OCI-LY7 (cell line): ENCODE results near the gene SKP1. TPM values are rescaled to one million over a fixed set of nuclear protein-coding genes. Genes with fewer than 3 reads are reported as not detected.

Experiments
- BruUV-seq: library from RNA; stranded (reverse); fragments of 400-500 nt; replicated peaks from 2 replicates; lab custom pipeline; 2021; lab: Mats Ljungman, UMichigan
- CTCF ChIA-PET: fragments of 300-600 bp; sonication (Branson Sonifier 250); formaldehyde crosslinking; loops from one replicate; lab custom pipeline; 2022; ENCODE audit warnings: antibody characterized with exemption; ENCODE audit not compliant: unreplicated experiment; lab: Charles Lee
- POLR2A ChIA-PET: fragments of 300-600 bp; sonication (Branson Sonifier 250); formaldehyde crosslinking; loops from one replicate; lab custom pipeline; 2022; ENCODE audit warnings: antibody characterized with exemption; lab: Charles Lee
- DNase-seq: peaks from one replicate; pipeline ENCODE4 v3.0.0-alpha.2; 2015; ENCODE audit warnings: low spot score
- H2AFZ ChIP-seq: fragments of 200-600 bp; sonication (generic), shearing (Covaris generic); 2 replicates; pipeline ENCODE4 v1.6.1; 2014; ENCODE audit warnings: mild to moderate bottlenecking, antibody characterized with exemption, low read length, moderate library complexity
- H3K27ac ChIP-seq: fragments of 200-600 bp; sonication (generic); 2 replicates; pipeline ENCODE4 v1.5.1; 2014; ENCODE audit warnings: mixed run types, low read depth, mild to moderate bottlenecking, moderate library complexity, low read length, inconsistent platforms; ENCODE audit not compliant: poor library complexity, severe bottlenecking
- H3K36me3 ChIP-seq: fragments of 200-600 bp; sonication (generic); 2 replicates; pipeline ENCODE4 v1.6.1; 2014; ENCODE audit warnings: mild to moderate bottlenecking, antibody characterized with exemption, low read length, moderate library complexity, mixed read lengths; ENCODE audit not compliant: insufficient read depth
- H3K4me1 ChIP-seq: fragments of 200-600 bp; sonication (generic); 2 replicates; pipeline ENCODE4 v1.5.1; 2014; ENCODE audit warnings: mild to moderate bottlenecking, low read length; ENCODE audit not compliant: insufficient read depth, poor library complexity, severe bottlenecking
- H3K4me2 ChIP-seq: fragments of 200-600 bp; sonication (generic); 2 replicates; pipeline ENCODE4 v1.6.1; 2014; ENCODE audit warnings: mild to moderate bottlenecking, low read length
- H3K4me3 ChIP-seq: fragments of 200-600 bp; sonication (generic); 2 replicates; pipeline ENCODE4 v1.5.1; 2014; ENCODE audit warnings: mild to moderate bottlenecking, low read depth, low read length; ENCODE audit not compliant: poor library complexity, severe bottlenecking
- H3K79me2 ChIP-seq: fragments of 200-600 bp; sonication (generic); 2 replicates; pipeline ENCODE4 v1.6.1; 2016; ENCODE audit warnings: low read depth, mild to moderate bottlenecking, low read length, moderate library complexity, mixed read lengths; ENCODE audit not compliant: insufficient read depth
- H3K9me2 ChIP-seq: fragments of 200-600 bp; sonication (generic); 2 replicates; pipeline ENCODE4 v1.6.1; 2016; ENCODE audit warnings: mild to moderate bottlenecking, low read length, mixed read lengths; ENCODE audit not compliant: insufficient read depth
- H3K9me3 ChIP-seq: fragments of 200-600 bp; sonication (generic); 2 replicates; pipeline ENCODE4 v1.6.1; 2014; ENCODE audit warnings: mild to moderate bottlenecking, mixed run types, low read length, mixed read lengths
- H4K20me1 ChIP-seq: fragments of 200-600 bp; sonication (generic); 2 replicates; pipeline ENCODE4 v1.6.1; 2014; ENCODE audit warnings: mild to moderate bottlenecking, antibody characterized with exemption, low read length, moderate library complexity, mixed read lengths; ENCODE audit not compliant: insufficient read depth
- CTCF ChIP-seq: fragments of 200-600 bp; sonication (generic); conservative IDR thresholded peaks from 2 replicates; pipeline ENCODE4 v1.5.1; 2014; ENCODE audit warnings: mild to moderate bottlenecking, antibody characterized with exemption, low read length, moderate library complexity, mixed read lengths
- EZH2phosphoT487 ChIP-seq: fragments of 200-600 bp; sonication (generic); IDR thresholded peaks from 2 replicates; pipeline ENCODE4 v1.6.1; 2018; ENCODE audit warnings: low read depth, borderline replicate concordance, mild to moderate bottlenecking, mixed run types, antibody characterized with exemption, low read length, moderate library complexity, mixed read lengths
- intact Hi-C: fragments of 100-400 bp; cut with micrococcal nuclease; formaldehyde crosslinking; loops from one replicate; pipeline ENCODE4 v1.10.0; 2022; ENCODE audit not compliant: unreplicated experiment
- total RNA-seq, 2 experiments: library from RNA; depleted of rRNA in 1 of 2; stranded (reverse); fragments of >200 nt in 1 of 2; shearing (Covaris generic) in 1 of 2; gene quantifications; 2 replicates each; pipeline ENCODE4 v1.2.3, GENCODE V29; 2014 to 2022

Gene SKP1
- total RNA-seq, 2 experiments from 2014 or later = 129 to 204 TPM

GRCh38 chr5:134114886-134115805 is 61.6 kb downstream of the SKP1 start:
- no peaks in the 10 kb centered on the region for H4K20me1 ChIP-seq
- no peak overlapping the region for H3K27ac ChIP-seq
- H3K79me2 ChIP-seq = no peaks in the 10 kb centered on the region
- H2AFZ ChIP-seq = no peak overlapping the region
- peak overlapping the region; percentile 99 for H3K4me2 ChIP-seq
- POLR2A ChIA-PET = interaction anchor here (0.6 kb wide), 1 partner anchor 17 kb away, joined by 3 read pairs; no protein-coding TSS in a partner anchor
- CTCF ChIA-PET = no interaction called here
- no peaks in the 10 kb centered on the region for H3K36me3 ChIP-seq
- TF ChIP-seq EZH2phosphoT487 (no peak), CTCF (no peak)
- H3K4me3 ChIP-seq = peak overlapping the region; percentile 71
- H3K9me3 ChIP-seq = no peaks in the 10 kb centered on the region
- no TSS peak for BruUV-seq
- no peaks in the 10 kb centered on the region for H3K9me2 ChIP-seq
- peak; percentile 20 for DNase-seq
- intact Hi-C loops = no loop called here
- H3K4me1 ChIP-seq = peaks cover 13% of the 10 kb centered on the region

GRCh38 chr5:134113902-134114875 is 62.6 kb downstream of the SKP1 start, which contains the start of gene TCF7:
TCF7 (plus strand) TSS chr5:134114681; CDS start chr5:134114907, 226 bp downstream.
- Histone ChIP-seq H3K9me3 (no peaks in the 10 kb centered on the region), H3K4me2 (peak within 1 kb of the TSS; percentile 99), H3K36me3 (no peaks in the 10 kb centered on the region), H3K27ac (no peak within 1 kb of the TSS), H3K79me2 (no peaks in the 10 kb centered on the region), H3K4me1 (peaks cover 13% of the 10 kb centered on the region), H3K9me2 (no peaks in the 10 kb centered on the region), H2AFZ (peak within 1 kb of the TSS; percentile 93; the same call in 1 of the 2 replicates), H4K20me1 (no peaks in the 10 kb centered on the region), H3K4me3 (peak within 1 kb of the TSS; percentile 71)
- no TSS peak for BruUV-seq
- DNase-seq = peak; percentile 81
- ChIA-PET CTCF (no interaction called here), POLR2A (interaction anchor here (0.6 kb wide), 2 partner anchors 16 to 155 kb away, joined by 3 read pairs; no protein-coding TSS in a partner anchor)
- TF ChIP-seq EZH2phosphoT487 (no peak), CTCF (no peak)
- intact Hi-C loops = no loop called here
